ENCODE data around the gene RASSF1. TPM values are rescaled to one million over a fixed set of nuclear protein-coding genes. Genes with fewer than 3 reads are reported as not detected.

The RASSF1 gene
- total RNA-seq, 2 experiments from 2014 or later = 68.0 to 71.2 TPM

DNA sequence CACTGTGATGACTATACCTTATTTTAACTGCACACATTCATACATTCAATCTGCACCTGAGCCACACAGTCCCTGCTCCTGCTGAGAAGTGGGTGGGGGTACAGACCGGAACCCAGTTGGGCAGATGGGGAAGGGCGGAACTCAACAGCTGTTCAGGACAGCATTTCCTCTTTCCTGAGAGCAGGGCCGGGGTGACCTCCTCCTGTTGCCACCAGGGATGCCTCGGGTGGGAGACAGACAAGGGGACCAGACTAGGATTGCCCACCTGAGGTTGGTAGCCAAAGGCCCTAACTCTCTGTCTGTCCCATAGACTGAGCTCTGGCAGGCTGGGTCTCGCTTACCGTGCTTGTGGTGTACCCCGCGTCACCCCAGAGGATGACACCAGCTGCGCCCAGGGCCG lies 22.0 kb downstream of the RASSF1 start:
- Histone ChIP-seq H3K4me3 (ENCODE audit: low read length) (no peak overlapping the region), H3K9me3 (ENCODE audit: control insufficient read depth in 1 of 2, insufficient read depth in 1 of 2, low read length in 2 of 2) (no peaks in the 10 kb centered on the region), H3K27me3 (ENCODE audit: control insufficient read depth in 1 of 2, insufficient read depth in 2 of 2, low read length in 2 of 2) (no peaks in the 10 kb centered on the region), H3K4me1 (ENCODE audit: insufficient read depth, low read length) (peaks cover 71% of the 10 kb centered on the region), H3K27ac (ENCODE audit: low read depth in 1 of 2, low read length in 2 of 2) (no peak overlapping the region), H3K36me3 (ENCODE audit: insufficient read depth, low read length) (no peaks in the 10 kb centered on the region)
- H3K4me3 Mint-ChIP-seq = peak overlapping the region; percentile 74
- H3K27ac Mint-ChIP-seq = peak overlapping the region; percentile 24
- ChIA-PET POLR2A (interaction anchor here (1.4 to 2.8 kb wide), 2 partner anchors 18 to 19 kb away, joined by 9 to 16 read pairs; partner anchors contain the start of genes HYAL3 and NAA80), CTCF (no interaction called here)
- H3K36me3 Mint-ChIP-seq (ENCODE audit: low read depth) = no peaks in the 10 kb centered on the region
- ATAC-seq (ENCODE audit: poor library complexity) (no peak), DNase-seq (peak in 1 of 14 experiments; percentile 34)
- peaks cover 40% of the 10 kb centered on the region for H3K4me1 Mint-ChIP-seq (ENCODE audit: low read depth)
- H3K27me3 Mint-ChIP-seq = no peaks in the 10 kb centered on the region
- TF ChIP-seq, protein P1, sequence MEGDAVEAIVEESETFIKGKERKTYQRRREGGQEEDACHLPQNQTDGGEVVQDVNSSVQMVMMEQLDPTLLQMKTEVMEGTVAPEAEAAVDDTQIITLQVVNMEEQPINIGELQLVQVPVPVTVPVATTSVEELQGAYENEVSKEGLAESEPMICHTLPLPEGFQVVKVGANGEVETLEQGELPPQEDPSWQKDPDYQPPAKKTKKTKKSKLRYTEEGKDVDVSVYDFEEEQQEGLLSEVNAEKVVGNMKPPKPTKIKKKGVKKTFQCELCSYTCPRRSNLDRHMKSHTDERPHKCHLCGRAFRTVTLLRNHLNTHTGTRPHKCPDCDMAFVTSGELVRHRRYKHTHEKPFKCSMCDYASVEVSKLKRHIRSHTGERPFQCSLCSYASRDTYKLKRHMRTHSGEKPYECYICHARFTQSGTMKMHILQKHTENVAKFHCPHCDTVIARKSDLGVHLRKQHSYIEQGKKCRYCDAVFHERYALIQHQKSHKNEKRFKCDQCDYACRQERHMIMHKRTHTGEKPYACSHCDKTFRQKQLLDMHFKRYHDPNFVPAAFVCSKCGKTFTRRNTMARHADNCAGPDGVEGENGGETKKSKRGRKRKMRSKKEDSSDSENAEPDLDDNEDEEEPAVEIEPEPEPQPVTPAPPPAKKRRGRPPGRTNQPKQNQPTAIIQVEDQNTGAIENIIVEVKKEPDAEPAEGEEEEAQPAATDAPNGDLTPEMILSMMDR (IDR thresholded peaks at IDR 0.05) = no peak
- no peaks in the 10 kb centered on the region for H3K9me3 Mint-ChIP-seq
- intact Hi-C loops (cut with DNase I, micrococcal nuclease) = loop anchor here in 1 of 2 experiments (1.0 kb wide), 1 partner anchor 16 kb away; no protein-coding TSS in a partner anchor

- H3K36me3 Mint-ChIP-seq (ENCODE audit: low read depth) = no peaks in the 10 kb centered on the region
- intact Hi-C loops (cut with DNase I, micrococcal nuclease) = no loop called here
- peaks cover 40% of the 10 kb centered on the region for H3K4me1 Mint-ChIP-seq (ENCODE audit: low read depth)
- Histone ChIP-seq H3K27ac (ENCODE audit: low read depth in 1 of 2, low read length in 2 of 2) (no peak overlapping the region), H3K36me3 (ENCODE audit: insufficient read depth, low read length) (no peaks in the 10 kb centered on the region), H3K4me1 (ENCODE audit: insufficient read depth, low read length) (peaks cover 67% of the 10 kb centered on the region), H3K9me3 (ENCODE audit: control insufficient read depth in 1 of 2, insufficient read depth in 1 of 2, low read length in 2 of 2) (no peaks in the 10 kb centered on the region), H3K27me3 (ENCODE audit: control insufficient read depth in 1 of 2, insufficient read depth in 2 of 2, low read length in 2 of 2) (no peaks in the 10 kb centered on the region), H3K4me3 (ENCODE audit: low read length) (no peak overlapping the region)
- ATAC-seq (ENCODE audit: poor library complexity) (no peak), DNase-seq (peak in 1 of 14 experiments; percentile 20)
- no peaks in the 10 kb centered on the region for H3K9me3 Mint-ChIP-seq
- CTCF ChIA-PET = no interaction called here
- peak overlapping the region; percentile 74 for H3K4me3 Mint-ChIP-seq
- TF ChIP-seq, protein P1 (IDR thresholded peaks at IDR 0.05) = no peak
- POLR2A ChIA-PET = interaction anchor here (1.0 to 2.8 kb wide), 4 partner anchors 19 to 32 kb away, joined by 3 to 16 read pairs (median 6); partner anchors contain the start of genes CYB561D2, HYAL3, IFRD2 and NAA80
- peak overlapping the region; percentile 24 for H3K27ac Mint-ChIP-seq
- H3K27me3 Mint-ChIP-seq = no peaks in the 10 kb centered on the region
These were observed 22.5 kb downstream of the RASSF1 start for GRCh38 chr3:50318163-50318562.

DNA sequence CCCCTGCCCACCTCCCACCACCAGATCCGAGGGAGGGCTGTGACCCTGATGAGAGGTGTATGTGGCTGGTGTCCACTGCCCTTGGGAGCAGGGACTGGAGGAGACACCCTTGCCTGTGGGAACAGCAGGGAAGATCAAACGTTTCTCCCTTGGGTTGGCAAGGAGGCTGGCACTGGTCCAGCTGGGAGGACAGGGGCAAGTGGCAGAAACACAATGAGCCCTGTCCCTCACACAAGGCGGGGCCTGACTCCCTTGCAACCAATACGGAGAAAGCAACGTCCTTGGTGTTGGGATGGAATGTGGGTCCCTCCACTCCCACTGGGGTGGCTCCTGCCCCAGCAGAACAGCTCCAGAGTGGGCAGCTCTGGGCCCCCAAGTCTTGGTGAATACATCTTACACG lies 23.3 kb downstream of the RASSF1 start:
- TF ChIP-seq, protein P1 (IDR thresholded peaks at IDR 0.05) = no peak
- no peaks in the 10 kb centered on the region for H3K27me3 Mint-ChIP-seq
- H3K27ac Mint-ChIP-seq = peak overlapping the region; percentile 90
- H3K36me3 ChIP-seq (ENCODE audit: insufficient read depth, low read length) = no peaks in the 10 kb centered on the region
- DNase-seq (peak in 1 of 14 experiments; percentile 23), ATAC-seq (ENCODE audit: poor library complexity) (no peak)
- intact Hi-C loops (cut with DNase I, micrococcal nuclease) = no loop called here
- peak overlapping the region; percentile 74 for H3K4me3 Mint-ChIP-seq
- H3K4me3 ChIP-seq (ENCODE audit: low read length) = peak overlapping the region; percentile 31
- CTCF ChIA-PET = no interaction called here
- POLR2A ChIA-PET = interaction anchor here (1.0 to 2.8 kb wide), 3 partner anchors 18 to 33 kb away, joined by 3 to 16 read pairs (median 3); partner anchors contain the start of genes CYB561D2, HYAL3, IFRD2 and NAA80
- H3K9me3 ChIP-seq (ENCODE audit: control insufficient read depth in 1 of 2, insufficient read depth in 1 of 2, low read length in 2 of 2) = no peaks in the 10 kb centered on the region
- H3K9me3 Mint-ChIP-seq = no peaks in the 10 kb centered on the region
- no peaks in the 10 kb centered on the region for H3K27me3 ChIP-seq (ENCODE audit: control insufficient read depth in 1 of 2, insufficient read depth in 2 of 2, low read length in 2 of 2)
- peak overlapping the region in 1 of 2 donors; percentile 47 for H3K27ac ChIP-seq (ENCODE audit: low read depth in 1 of 2, low read length in 2 of 2)
- H3K36me3 Mint-ChIP-seq (ENCODE audit: low read depth) = no peaks in the 10 kb centered on the region
- H3K4me1 Mint-ChIP-seq (ENCODE audit: low read depth) = peaks cover 40% of the 10 kb centered on the region
- peaks cover 62% of the 10 kb centered on the region for H3K4me1 ChIP-seq (ENCODE audit: insufficient read depth, low read length)

Measured in CD4-positive, alpha-beta T cell (primary cell).